ENCODE measurements around the gene GPLD1. TPM values are rescaled to one million over a fixed set of nuclear protein-coding genes. Genes with fewer than 3 reads are reported as not detected.
"Not testable (repeated sequence)": the region's sequence is repeated elsewhere in the genome, so short reads cannot be mapped to it uniquely, and the experiment has no call there.

GPLD1 gene
- total RNA-seq, 2 experiments from 2014 or later: 0.42 to 0.58 TPM

DNA sequence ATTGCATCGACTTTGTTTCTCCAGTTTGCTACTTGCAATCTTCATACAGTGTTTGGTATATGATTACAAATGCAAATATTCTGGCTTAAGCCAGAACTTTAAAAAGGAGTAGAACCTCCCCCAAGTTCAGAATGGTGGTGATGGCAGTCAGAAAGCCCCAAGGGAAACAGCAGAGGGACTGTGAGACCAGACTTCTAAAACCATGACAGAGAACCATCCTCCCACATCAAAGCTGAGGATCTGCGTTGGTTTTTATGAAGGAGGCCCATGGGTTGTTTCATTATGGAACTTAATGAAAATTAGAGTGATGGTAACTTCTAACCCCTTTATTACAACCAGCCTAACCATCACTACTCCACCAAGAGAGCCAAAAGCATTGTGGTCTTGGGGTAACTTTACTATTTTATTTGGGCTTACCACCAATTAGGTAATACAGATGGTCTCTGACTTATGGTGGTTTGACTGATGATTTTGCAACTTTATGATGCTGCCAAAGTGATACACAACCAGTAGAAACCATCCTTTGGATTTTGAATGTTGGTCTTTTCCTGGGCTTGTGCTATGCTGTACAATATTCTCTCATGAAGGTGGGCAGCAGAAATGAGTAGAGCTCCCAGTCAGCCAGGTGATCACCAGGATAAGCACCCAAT, 97.5 kb downstream of the GPLD1 start:
- Mint-ChIP-seq H3K4me3 (no peak overlapping the region), H3K4me1 (no peaks in the 10 kb centered on the region), H3K36me3 (no peaks in the 10 kb centered on the region), H3K27ac (no peak overlapping the region), H3K9me3 (ENCODE audit: low read depth) (no peaks in the 10 kb centered on the region), H3K27me3 (peaks cover 13% of the 10 kb centered on the region)
- DNase-seq (no peak), ATAC-seq (no peak)
- CTCF ChIA-PET: no interaction called here

DNA sequence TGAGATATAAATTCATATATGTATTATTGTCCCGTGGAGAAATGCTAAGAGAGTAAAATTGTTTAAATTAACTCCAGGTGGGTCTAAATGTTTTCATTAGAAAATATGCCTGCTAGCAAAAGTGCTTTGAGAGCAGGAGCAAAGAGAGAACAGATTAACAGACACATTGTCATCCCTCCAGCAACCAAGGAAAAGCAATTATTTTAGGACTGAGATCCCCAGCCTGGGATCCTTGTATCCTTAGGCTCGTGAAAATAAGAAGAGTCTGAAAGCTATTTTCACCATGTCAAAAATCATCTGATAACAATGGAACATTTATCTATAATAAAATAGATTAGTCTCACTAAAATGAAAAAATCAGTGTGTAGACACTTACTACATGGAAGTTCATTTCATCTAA, 98.2 kb downstream of the GPLD1 start:
- H3K36me3 Mint-ChIP-seq: no peaks in the 10 kb centered on the region
- ATAC-seq (no peak), DNase-seq (no peak)
- H3K4me1 Mint-ChIP-seq: no peaks in the 10 kb centered on the region
- no peak overlapping the region for H3K4me3 Mint-ChIP-seq
- H3K27ac Mint-ChIP-seq: no peak overlapping the region
- H3K27me3 Mint-ChIP-seq: peaks cover 9% of the 10 kb centered on the region
- no peaks in the 10 kb centered on the region for H3K9me3 Mint-ChIP-seq (ENCODE audit: low read depth)
- CTCF ChIA-PET: no interaction called here

DNA sequence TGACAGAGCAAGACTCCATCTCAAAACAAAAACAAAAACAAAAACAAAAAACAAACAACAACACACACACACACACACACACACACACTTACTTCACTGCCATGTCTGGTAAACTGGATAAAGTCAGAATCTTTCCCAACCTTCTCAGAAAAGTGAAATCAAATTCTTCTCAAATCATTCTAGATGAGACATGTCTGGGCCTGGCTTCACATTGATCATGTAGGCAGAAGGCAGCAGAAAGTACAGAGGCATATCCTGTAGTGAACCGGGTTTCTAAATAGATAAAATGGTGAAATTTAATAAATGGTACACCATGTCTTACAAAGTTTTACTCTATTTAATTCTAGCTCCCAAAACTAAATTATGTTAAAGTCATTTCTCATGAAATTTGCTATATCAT, 101.6 kb downstream of the GPLD1 start:
- ATAC-seq (no peak), DNase-seq (no peak)
- no peak overlapping the region for H3K4me3 Mint-ChIP-seq
- H3K4me1 Mint-ChIP-seq: no peaks in the 10 kb centered on the region
- peaks cover 2% of the 10 kb centered on the region for H3K9me3 Mint-ChIP-seq (ENCODE audit: low read depth)
- H3K27ac Mint-ChIP-seq: no peak overlapping the region
- peaks cover 1% of the 10 kb centered on the region for H3K36me3 Mint-ChIP-seq
- H3K27me3 Mint-ChIP-seq: peaks cover 10% of the 10 kb centered on the region
- CTCF ChIA-PET: no interaction called here

GRCh38 chr6:24385536-24386269, 103.7 kb downstream of the GPLD1 start:
- CTCF ChIA-PET: no interaction called here
- Mint-ChIP-seq H3K27me3 (peaks cover 23% of the 10 kb centered on the region), H3K36me3 (peaks cover 1% of the 10 kb centered on the region), H3K4me1 (no peaks in the 10 kb centered on the region), H3K4me3 (no peak overlapping the region), H3K9me3 (ENCODE audit: low read depth) (peaks cover 2% of the 10 kb centered on the region), H3K27ac (no peak overlapping the region)
- DNase-seq: no peak
- ATAC-seq: no peak

DNA sequence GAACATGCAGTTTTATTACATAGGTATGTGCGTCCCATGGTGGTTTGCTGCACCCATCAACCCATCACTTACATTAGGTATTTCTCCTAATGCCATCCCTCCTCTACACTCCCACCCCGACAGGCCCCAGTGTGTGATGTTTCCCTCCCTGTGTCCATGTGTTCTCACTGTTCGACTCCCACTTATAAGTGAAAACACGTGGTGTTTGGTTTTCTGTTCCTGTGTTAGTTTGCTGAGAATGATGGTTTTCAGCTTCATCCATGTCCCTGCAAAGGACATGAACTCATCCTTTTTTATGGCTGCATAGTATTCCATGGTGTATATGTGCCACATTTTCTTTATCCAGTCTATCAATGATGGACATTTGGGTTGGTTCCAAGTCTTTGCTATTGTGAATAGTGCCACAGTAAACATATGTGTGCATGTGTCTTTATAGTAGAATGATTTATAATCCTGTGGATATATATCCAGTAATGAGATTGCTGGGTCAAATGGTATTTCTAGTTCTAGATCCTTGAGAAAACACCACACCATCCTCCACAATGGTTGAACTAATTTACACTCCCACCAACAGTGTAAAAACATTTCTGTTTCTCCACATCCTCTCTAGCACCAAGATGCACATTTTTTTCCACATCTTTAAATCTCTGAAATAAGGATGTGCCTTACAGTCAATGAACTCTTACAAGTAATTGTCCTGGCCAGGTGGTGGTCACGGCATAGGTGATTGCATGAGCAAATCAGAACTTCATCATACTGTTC, 104.8 kb downstream of the GPLD1 start:
- H3K4me1 Mint-ChIP-seq; H3K9me3 Mint-ChIP-seq (ENCODE audit: low read depth); H3K27ac Mint-ChIP-seq; H3K36me3 Mint-ChIP-seq; H3K4me3 Mint-ChIP-seq; DNase-seq; ATAC-seq: not testable (repeated sequence)
- H3K27me3 Mint-ChIP-seq: peaks cover 23% of the 10 kb centered on the region
- CTCF ChIA-PET: interaction anchor here (0.8 kb wide), 1 partner anchor 14 kb away, joined by 4 read pairs; no protein-coding TSS in a partner anchor

DNA sequence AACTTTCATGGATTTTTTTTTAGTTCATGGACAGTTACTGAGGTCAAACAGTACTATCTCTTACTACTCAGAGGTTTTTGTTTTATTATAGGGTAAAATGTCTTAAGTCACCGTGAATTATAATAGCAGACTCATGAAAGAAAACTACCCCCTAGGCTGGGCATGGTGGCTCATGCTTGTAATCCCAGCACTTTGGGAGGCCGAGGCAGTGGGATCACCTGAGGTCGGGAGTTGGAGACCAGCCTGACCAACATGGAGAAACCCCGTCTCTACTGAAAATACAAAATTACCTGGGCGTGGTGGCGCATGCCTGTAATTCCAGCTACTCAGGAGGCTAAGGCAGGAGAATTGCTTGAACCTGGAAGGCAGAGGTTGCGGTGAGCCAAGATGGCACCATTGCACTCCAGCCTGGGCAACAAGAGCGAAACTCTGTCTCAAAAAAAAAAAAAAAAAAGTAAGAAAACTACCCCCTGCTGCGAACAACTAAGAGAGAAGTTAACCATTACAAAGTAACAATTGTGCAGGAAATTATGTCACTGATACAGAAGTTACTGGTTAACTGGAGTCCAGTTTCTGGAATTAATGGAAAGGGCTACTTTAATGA, 106.4 kb downstream of the GPLD1 start:
- H3K4me1 Mint-ChIP-seq; H3K4me3 Mint-ChIP-seq; CTCF ChIA-PET; H3K36me3 Mint-ChIP-seq; ATAC-seq; DNase-seq; H3K27ac Mint-ChIP-seq; H3K9me3 Mint-ChIP-seq (ENCODE audit: low read depth): not testable (repeated sequence)
- peaks cover 31% of the 10 kb centered on the region for H3K27me3 Mint-ChIP-seq

DNA sequence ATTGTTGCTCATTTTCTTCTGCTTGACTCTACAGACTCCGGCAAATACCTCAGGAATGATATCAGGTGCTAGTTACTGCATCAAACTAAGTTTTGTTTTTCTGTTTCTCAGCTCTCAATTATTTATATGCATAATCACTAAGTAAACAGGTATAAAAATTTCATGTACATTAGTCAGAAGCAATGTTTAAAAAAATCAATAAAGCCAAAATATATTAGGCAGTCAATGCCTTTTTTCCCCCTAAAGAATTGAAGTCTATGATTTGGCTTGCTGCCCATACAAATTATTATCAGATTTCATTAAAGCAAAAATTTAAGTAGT, 107.2 kb downstream of the GPLD1 start:
- no peak overlapping the region for H3K27ac Mint-ChIP-seq
- peaks cover 1% of the 10 kb centered on the region for H3K36me3 Mint-ChIP-seq
- H3K4me1 Mint-ChIP-seq: peaks cover 6% of the 10 kb centered on the region
- H3K4me3 Mint-ChIP-seq: no peak overlapping the region
- CTCF ChIA-PET: no interaction called here
- DNase-seq (no peak), ATAC-seq (no peak)
- H3K9me3 Mint-ChIP-seq (ENCODE audit: low read depth): peaks cover 2% of the 10 kb centered on the region
- peaks cover 28% of the 10 kb centered on the region for H3K27me3 Mint-ChIP-seq

DNA sequence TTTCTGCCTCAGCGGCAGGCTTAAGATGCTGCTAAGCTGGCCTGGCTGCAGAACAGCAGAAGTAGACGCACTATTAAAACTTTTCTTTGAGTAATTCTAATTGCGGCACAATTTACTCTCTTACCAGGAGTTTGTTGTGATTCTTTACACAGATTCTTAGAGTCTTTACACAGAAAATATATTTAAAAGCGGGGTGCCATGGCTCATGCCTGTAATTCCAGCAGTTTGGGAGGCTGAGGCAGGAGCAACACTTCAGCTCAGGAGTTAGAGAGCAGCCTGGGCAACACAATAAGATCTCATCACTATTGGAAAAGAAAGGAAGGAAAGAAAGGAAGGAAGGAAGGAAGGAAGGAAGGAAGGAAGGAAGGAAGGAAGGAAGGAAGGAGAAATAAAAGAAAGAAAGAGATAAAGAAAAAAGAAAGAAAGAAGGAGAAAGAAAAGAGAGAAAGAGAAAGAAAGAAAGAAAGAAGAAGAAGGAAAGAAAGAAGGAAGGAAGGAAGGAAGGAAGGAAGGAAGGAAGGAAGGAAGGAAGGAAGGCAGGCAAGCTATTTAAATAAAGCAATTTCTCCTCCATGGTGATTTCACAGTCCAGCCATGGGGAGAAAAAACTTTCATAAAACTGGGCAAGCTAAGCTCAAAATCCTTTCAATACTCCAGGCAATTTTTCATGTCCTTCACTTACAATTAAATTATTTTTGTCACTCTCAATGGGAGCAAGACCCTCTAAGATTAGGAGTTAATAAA, 107.7 kb downstream of the GPLD1 start:
- H3K27ac Mint-ChIP-seq: no peak overlapping the region
- CTCF ChIA-PET: no interaction called here

DNA sequence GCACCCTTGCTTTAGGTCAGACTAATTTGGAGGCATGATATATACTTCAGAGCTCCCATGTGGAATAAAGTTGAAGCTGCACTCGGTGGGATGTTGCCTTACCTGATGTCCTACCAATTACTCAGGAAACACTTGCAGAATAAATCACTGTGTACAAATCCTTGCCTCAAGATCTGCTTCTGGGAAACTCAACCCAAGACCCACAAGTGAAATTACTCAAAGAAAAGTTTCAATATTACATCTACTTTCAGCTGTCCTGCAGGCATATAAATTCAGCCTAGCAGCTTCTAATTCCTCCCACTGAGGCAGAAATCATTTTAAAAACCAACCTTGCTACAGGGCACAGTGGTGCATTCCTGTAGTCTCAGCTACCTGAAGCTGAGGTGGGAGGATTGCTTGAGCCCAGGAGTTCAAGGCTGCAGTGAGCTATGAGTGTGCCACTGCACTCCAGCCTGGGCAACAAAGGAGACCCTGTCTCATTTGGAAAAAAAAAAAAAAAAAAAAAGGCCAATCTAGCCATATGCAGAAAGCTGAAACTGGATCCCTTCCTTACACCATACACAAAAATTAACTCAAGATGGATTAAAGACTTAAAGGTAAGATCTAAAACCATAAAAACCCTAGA, 110.8 kb downstream of the GPLD1 start:
- DNase-seq (no peak), ATAC-seq (no peak)
- H3K27me3 Mint-ChIP-seq: peaks cover 36% of the 10 kb centered on the region
- H3K4me1 Mint-ChIP-seq: peaks cover 6% of the 10 kb centered on the region
- H3K4me3 Mint-ChIP-seq: no peak overlapping the region
- no peaks in the 10 kb centered on the region for H3K9me3 Mint-ChIP-seq (ENCODE audit: low read depth)
- CTCF ChIA-PET: interaction anchor here (1.0 kb wide), 1 partner anchor 96 kb away, joined by 3 read pairs; no protein-coding TSS in a partner anchor
- no peaks in the 10 kb centered on the region for H3K36me3 Mint-ChIP-seq
- no peak overlapping the region for H3K27ac Mint-ChIP-seq

More for the DNA sequence above, 107.7 kb downstream of the GPLD1 start:
- Mint-ChIP-seq H3K9me3 (ENCODE audit: low read depth) (peaks cover 2% of the 10 kb centered on the region), H3K4me1 (peaks cover 6% of the 10 kb centered on the region), H3K4me3 (no peak overlapping the region), H3K36me3 (peaks cover 1% of the 10 kb centered on the region), H3K27me3 (peaks cover 33% of the 10 kb centered on the region)
- DNase-seq: no peak
- ATAC-seq: no peak

Other genes with a start within 250 kb of the GPLD1 start
- gene DCDC2, start 131.5 kb downstream of the GPLD1 start, total RNA-seq: not detected
- gene MRS2, start 86.6 kb downstream of the GPLD1 start, total RNA-seq: 10 to 100 TPM; 18.4 to 22.1 TPM
- gene ALDH5A1, start 5.4 kb upstream of the GPLD1 start, total RNA-seq: 1 to 10 TPM; 3.7 to 6.5 TPM
- gene KIAA0319, start 156.6 kb upstream of the GPLD1 start, total RNA-seq: under 1 TPM in 1 of 2 experiments, not detected in 1; 0.06 TPM
- 10 to 100 TPM; 40.5 to 45.7 TPM for gene TDP2, start 177.3 kb upstream of the GPLD1 start, total RNA-seq
- gene ACOT13, start 177.5 kb upstream of the GPLD1 start, total RNA-seq: 10 to 100 TPM; 21.8 to 25.6 TPM
- 100 to 1,000 TPM; 141 to 148 TPM for gene C6orf62, start 229.6 kb upstream of the GPLD1 start, total RNA-seq